H1 (cell line): ENCODE measurements around the gene ST6GALNAC3.

ENCODE experiments used
- CBX8 ChIP-seq: fragments of 300-800, 300-1000 bp; sonication (generic); IDR thresholded peaks from 2 replicates; pipeline ENCODE4 v1.7.1; 2016; ENCODE audit warnings: low read depth, low read length, borderline replicate concordance
- CEBPB ChIP-seq: IDR thresholded peaks from 2 replicates; pipeline ENCODE4 v1.6.1; 2012; ENCODE audit warnings: low read depth, low read length
- CTCF ChIP-seq, 3 experiments: IDR thresholded peaks; 1 replicate in 2 of 3; 2 replicates in 1 of 3; pipeline versions ENCODE4 v1.5.1 to v1.6.1; 2011; ENCODE audit warnings: low read length in 3 of 3, mild to moderate bottlenecking in 3 of 3, inconsistent platforms in 2 of 3, low read depth in 1 of 3, moderate library complexity in 1 of 3; ENCODE audit not compliant: insufficient read depth in 1 of 3; ENCODE audit errors: control extremely low read depth in 1 of 3
- EP300 ChIP-seq, 2 experiments: IDR thresholded peaks; 1 replicate in 1 of 2; 2 replicates in 1 of 2; pipeline ENCODE4 v1.6.1; 2011 to 2012; ENCODE audit warnings: low read depth in 2 of 2, low read length in 2 of 2, mild to moderate bottlenecking in 2 of 2, borderline replicate concordance in 1 of 2, inconsistent platforms in 1 of 2, moderate library complexity in 1 of 2
- GABPA ChIP-seq: IDR thresholded peaks from 2 replicates; pipeline ENCODE4 v1.6.1; 2011; ENCODE audit warnings: mild to moderate bottlenecking, low read length, moderate library complexity, borderline replicate concordance; ENCODE audit not compliant: insufficient read depth
- POLR2A ChIP-seq, 2 experiments: IDR thresholded peaks; 1 replicate in 1 of 2; 2 replicates in 1 of 2; pipeline ENCODE4 v1.6.1; 2011; ENCODE audit warnings: low read depth in 2 of 2, low read length in 2 of 2, mild to moderate bottlenecking in 2 of 2; ENCODE audit errors: control extremely low read depth in 1 of 2
- TAF7 ChIP-seq: optimal IDR thresholded peaks from 2 replicates; pipeline ENCODE3; 2011; ENCODE audit warnings: low read depth, mild to moderate bottlenecking, inconsistent platforms, low read length, moderate library complexity, borderline replicate concordance

- no peak for TF ChIP-seq POLR2A (IDR thresholded peaks at IDR 0.05; ENCODE audit: control extremely low read depth in 1 of 2, low read depth in 2 of 2, low read length in 2 of 2)
- TF ChIP-seq CTCF (IDR thresholded peaks at IDR 0.05; ENCODE audit: control extremely low read depth in 1 of 3, insufficient read depth in 1 of 3, low read depth in 1 of 3, low read length in 3 of 3) = no peak
- no peak for TF ChIP-seq TAF7
- no peak for TF ChIP-seq CEBPB
- TF ChIP-seq CBX8 = no peak
- no peak for TF ChIP-seq GABPA
- no peak for TF ChIP-seq EP300 (IDR thresholded peaks at IDR 0.05; ENCODE audit: borderline replicate concordance in 1 of 2, low read depth in 2 of 2, low read length in 2 of 2)
These were observed 47.7 kb downstream of the ST6GALNAC3 start for GRCh38 chr1:76122271-76122670.
